NT2/D1 (cell line): ENCODE results near the gene NRP1.

Experiments
- DNase-seq: peaks from one replicate; pipeline ENCODE4 v3.0.0-alpha.2; 2011; ENCODE audit warnings: low read depth, low spot score
- H3K27me3 ChIP-seq: 2 replicates; pipeline ENCODE4 v1.6.0; 2011; ENCODE audit warnings: mild to moderate bottlenecking; ENCODE audit not compliant: insufficient read length, insufficient read depth
- H3K36me3 ChIP-seq: 2 replicates; pipeline ENCODE4 v1.6.1; 2011; ENCODE audit warnings: mild to moderate bottlenecking, low read length, mixed read lengths; ENCODE audit not compliant: insufficient read depth, insufficient read length
- H3K4me1 ChIP-seq: 2 replicates; pipeline ENCODE4 v1.5.1; 2011; ENCODE audit not compliant: insufficient read depth, insufficient read length
- H3K4me3 ChIP-seq: 2 replicates; pipeline ENCODE4 v1.5.1; 2011; ENCODE audit warnings: low read depth; ENCODE audit not compliant: insufficient read length
- H3K9ac ChIP-seq: 2 replicates; pipeline ENCODE4 v1.6.0; 2011; ENCODE audit warnings: low read depth; ENCODE audit not compliant: insufficient read length
- H3K9me3 ChIP-seq: 2 replicates; pipeline ENCODE4 v1.5.1; 2011; ENCODE audit warnings: mild to moderate bottlenecking, low read length; ENCODE audit not compliant: insufficient read depth
- SUZ12 ChIP-seq: IDR thresholded peaks from 2 replicates; pipeline ENCODE4 v1.6.1; 2011; ENCODE audit not compliant: insufficient read length, insufficient read depth; ENCODE audit errors: extremely low read depth
- YY1 ChIP-seq: IDR thresholded peaks from 2 replicates; pipeline ENCODE4 v1.6.1; 2011; ENCODE audit not compliant: insufficient read length, insufficient read depth
- ZNF274 ChIP-seq: IDR thresholded peaks from 2 replicates; pipeline ENCODE4 v1.6.1; 2011; ENCODE audit warnings: mild to moderate bottlenecking, low read depth, low read length

NRP1 gene

GRCh38 chr10:33233635-33234034 lies 100.8 kb downstream of the NRP1 start:
- no peaks in the 10 kb centered on the region for H3K27me3 ChIP-seq
- TF ChIP-seq ZNF274 (no peak), YY1 (no peak), SUZ12 (no peak)
- H3K36me3 ChIP-seq, result no peaks in the 10 kb centered on the region
- no peak overlapping the region for H3K9ac ChIP-seq
- no peaks in the 10 kb centered on the region for H3K9me3 ChIP-seq
- no peak overlapping the region for H3K4me3 ChIP-seq
- DNase-seq, result no peak
- no peaks in the 10 kb centered on the region for H3K4me1 ChIP-seq

- TF ChIP-seq SUZ12, result no peak
- TF ChIP-seq YY1, result no peak
- TF ChIP-seq ZNF274, result no peak
- H3K4me1 ChIP-seq, result no peaks in the 10 kb centered on the region
- no peak overlapping the region for H3K9ac ChIP-seq
- no peaks in the 10 kb centered on the region for H3K9me3 ChIP-seq
- no peaks in the 10 kb centered on the region for H3K27me3 ChIP-seq
- DNase-seq, result no peak
- no peak overlapping the region for H3K4me3 ChIP-seq
- no peaks in the 10 kb centered on the region for H3K36me3 ChIP-seq
Observed at GRCh38 chr10:33233221-33233620, 101.2 kb downstream of the NRP1 start.

GRCh38 chr10:33231621-33232350 lies 102.7 kb downstream of the NRP1 start:
- no peaks in the 10 kb centered on the region for H3K36me3 ChIP-seq
- no peaks in the 10 kb centered on the region for H3K4me1 ChIP-seq
- DNase-seq, result no peak
- no peak overlapping the region for H3K4me3 ChIP-seq
- H3K9ac ChIP-seq, result no peak overlapping the region
- TF ChIP-seq YY1, result no peak
- no peaks in the 10 kb centered on the region for H3K9me3 ChIP-seq
- no peaks in the 10 kb centered on the region for H3K27me3 ChIP-seq

- Histone ChIP-seq H3K36me3 (peaks cover 3% of the 10 kb centered on the region), H3K4me1 (no peaks in the 10 kb centered on the region), H3K27me3 (no peaks in the 10 kb centered on the region), H3K9ac (no peak overlapping the region), H3K4me3 (no peak overlapping the region), H3K9me3 (no peaks in the 10 kb centered on the region)
- TF ChIP-seq ZNF274 (no peak), YY1 (no peak), SUZ12 (no peak)
- DNase-seq, result no peak
Observed at GRCh38 chr10:33229949-33230267, 104.6 kb downstream of the NRP1 start.

- Histone ChIP-seq H3K36me3 (peaks cover 4% of the 10 kb centered on the region), H3K9me3 (no peaks in the 10 kb centered on the region), H3K4me3 (no peak overlapping the region), H3K27me3 (no peaks in the 10 kb centered on the region), H3K9ac (no peak overlapping the region), H3K4me1 (no peaks in the 10 kb centered on the region)
- TF ChIP-seq SUZ12 (no peak), YY1 (no peak), ZNF274 (no peak)
- no peak for DNase-seq
Observed at GRCh38 chr10:33229252-33229948, 105.1 kb downstream of the NRP1 start.

GRCh38 chr10:33228426-33228825 lies 106.0 kb downstream of the NRP1 start:
- Histone ChIP-seq H3K36me3 (peaks cover 4% of the 10 kb centered on the region), H3K4me3 (no peak overlapping the region), H3K4me1 (no peaks in the 10 kb centered on the region), H3K27me3 (no peaks in the 10 kb centered on the region), H3K9me3 (no peaks in the 10 kb centered on the region), H3K9ac (no peak overlapping the region)
- no peak for DNase-seq
- no peak for TF ChIP-seq YY1
- TF ChIP-seq ZNF274, result no peak
- no peak for TF ChIP-seq SUZ12

- TF ChIP-seq SUZ12 (no peak), YY1 (no peak), ZNF274 (no peak)
- Histone ChIP-seq H3K27me3 (no peaks in the 10 kb centered on the region), H3K9me3 (no peaks in the 10 kb centered on the region), H3K9ac (no peak overlapping the region), H3K4me3 (no peak overlapping the region), H3K4me1 (no peaks in the 10 kb centered on the region), H3K36me3 (peaks cover 4% of the 10 kb centered on the region)
- no peak for DNase-seq
Observed at GRCh38 chr10:33227489-33227888, 107.0 kb downstream of the NRP1 start.
